Astrocyte (in vitro differentiated cells and primary cell): ENCODE results near the gene PTGS2. TPM values are rescaled to one million over a fixed set of nuclear protein-coding genes. Genes with fewer than 3 reads are reported as not detected.
A peak's percentile ranks its signal among the peaks of the same experiment; 100 is the strongest.

ENCODE experiments used
- DNase-seq: peaks from one replicate; pipeline ENCODE4 v3.0.0-alpha.2; 2010; ENCODE audit warnings: low read depth
- FAIRE-seq: peaks from 2 replicates; lab custom pipeline; 2011; peaks lifted over from hg19 to GRCh38; lab: Jason Lieb, UNC
- H2AFZ ChIP-seq: 2 replicates; pipeline ENCODE4 v1.6.0; 2012; ENCODE audit warnings: low read depth, low read length, inconsistent platforms
- H3K27ac ChIP-seq: 2 replicates; pipeline ENCODE4 v1.5.1; 2011; ENCODE audit warnings: low read depth, low read length, inconsistent platforms
- H3K27me3 ChIP-seq: 2 replicates; pipeline ENCODE4 v1.6.0; 2011; ENCODE audit warnings: low read length, inconsistent platforms; ENCODE audit not compliant: insufficient read depth
- H3K36me3 ChIP-seq: 2 replicates; pipeline ENCODE4 v1.5.1; 2011; ENCODE audit warnings: low read length, inconsistent platforms; ENCODE audit not compliant: insufficient read depth
- H3K4me1 ChIP-seq: 2 replicates; pipeline ENCODE4 v1.5.1; 2011; ENCODE audit warnings: low read length, inconsistent platforms; ENCODE audit not compliant: insufficient read depth
- H3K4me2 ChIP-seq: 2 replicates; pipeline ENCODE4 v1.6.0; 2012; ENCODE audit warnings: low read length, inconsistent platforms
- H3K4me3 ChIP-seq: 2 replicates; pipeline ENCODE4 v1.5.1; 2011; ENCODE audit warnings: low read depth, mild to moderate bottlenecking, low read length, inconsistent platforms; ENCODE audit not compliant: insufficient read depth
- H3K79me2 ChIP-seq: 2 replicates; pipeline ENCODE4 v1.6.0; 2012; ENCODE audit warnings: mild to moderate bottlenecking, low read length, inconsistent platforms; ENCODE audit not compliant: insufficient read depth
- H3K9ac ChIP-seq: 2 replicates; pipeline ENCODE4 v1.6.0; 2012; ENCODE audit warnings: mild to moderate bottlenecking, low read length, inconsistent platforms
- H3K9me3 ChIP-seq: 2 replicates; pipeline ENCODE4 v1.5.1; 2012; ENCODE audit warnings: low read depth, mild to moderate bottlenecking, low read length, inconsistent platforms; ENCODE audit not compliant: insufficient read depth
- H4K20me1 ChIP-seq: 2 replicates; pipeline ENCODE4 v1.6.0; 2012; ENCODE audit warnings: low read length, inconsistent platforms; ENCODE audit not compliant: insufficient read depth
- H3K27ac Mint-ChIP-seq: one replicate; pipeline ENCODE4 v1.8.0; 2021; ENCODE audit warnings: mild to moderate bottlenecking, mixed read lengths; ENCODE audit not compliant: unreplicated experiment
- H3K27me3 Mint-ChIP-seq: one replicate; pipeline ENCODE4 v1.8.0; 2021; ENCODE audit warnings: low read depth, mixed read lengths; ENCODE audit not compliant: unreplicated experiment
- H3K36me3 Mint-ChIP-seq: one replicate; pipeline ENCODE4 v1.8.0; 2021; ENCODE audit warnings: low read depth, mixed read lengths; ENCODE audit not compliant: unreplicated experiment
- H3K4me1 Mint-ChIP-seq: one replicate; pipeline ENCODE4 v1.8.0; 2021; ENCODE audit warnings: low read depth, mixed read lengths; ENCODE audit not compliant: unreplicated experiment
- H3K4me3 Mint-ChIP-seq: one replicate; pipeline ENCODE4 v1.8.0; 2021; ENCODE audit warnings: mild to moderate bottlenecking, moderate library complexity, mixed read lengths; ENCODE audit not compliant: unreplicated experiment
- H3K9me3 Mint-ChIP-seq: one replicate; pipeline ENCODE4 v1.8.0; 2021; ENCODE audit warnings: mild to moderate bottlenecking, mixed read lengths; ENCODE audit not compliant: unreplicated experiment
- EZH2 ChIP-seq: IDR thresholded peaks from 2 replicates; pipeline ENCODE4 v1.6.1; 2012; ENCODE audit warnings: mild to moderate bottlenecking, low read length, inconsistent platforms; ENCODE audit not compliant: insufficient read depth
- total RNA-seq: library from RNA; stranded (reverse); gene quantifications from 2 replicates; pipeline ENCODE4 v1.2.1, GENCODE V29; 2021
- TF ChIP-seq, protein P1 (sequence below): IDR thresholded peaks from 2 replicates; pipeline ENCODE4 v1.5.1; 2011; ENCODE audit warnings: low read depth, mild to moderate bottlenecking, inconsistent platforms, low read length, moderate library complexity; ENCODE audit not compliant: insufficient read depth

PTGS2 gene
- total RNA-seq, 1 donor from 2014 or later = 4.7 TPM

GRCh38 chr1:186662752-186663151 lies 17.5 kb downstream of the PTGS2 start:
- no peaks in the 10 kb centered on the region for H3K9me3 ChIP-seq
- Mint-ChIP-seq H3K9me3 (peaks cover 2% of the 10 kb centered on the region), H3K4me3 (no peak overlapping the region), H3K4me1 (no peaks in the 10 kb centered on the region), H3K36me3 (no peaks in the 10 kb centered on the region), H3K27ac (no peak overlapping the region), H3K27me3 (no peaks in the 10 kb centered on the region)
- TF ChIP-seq, protein P1, sequence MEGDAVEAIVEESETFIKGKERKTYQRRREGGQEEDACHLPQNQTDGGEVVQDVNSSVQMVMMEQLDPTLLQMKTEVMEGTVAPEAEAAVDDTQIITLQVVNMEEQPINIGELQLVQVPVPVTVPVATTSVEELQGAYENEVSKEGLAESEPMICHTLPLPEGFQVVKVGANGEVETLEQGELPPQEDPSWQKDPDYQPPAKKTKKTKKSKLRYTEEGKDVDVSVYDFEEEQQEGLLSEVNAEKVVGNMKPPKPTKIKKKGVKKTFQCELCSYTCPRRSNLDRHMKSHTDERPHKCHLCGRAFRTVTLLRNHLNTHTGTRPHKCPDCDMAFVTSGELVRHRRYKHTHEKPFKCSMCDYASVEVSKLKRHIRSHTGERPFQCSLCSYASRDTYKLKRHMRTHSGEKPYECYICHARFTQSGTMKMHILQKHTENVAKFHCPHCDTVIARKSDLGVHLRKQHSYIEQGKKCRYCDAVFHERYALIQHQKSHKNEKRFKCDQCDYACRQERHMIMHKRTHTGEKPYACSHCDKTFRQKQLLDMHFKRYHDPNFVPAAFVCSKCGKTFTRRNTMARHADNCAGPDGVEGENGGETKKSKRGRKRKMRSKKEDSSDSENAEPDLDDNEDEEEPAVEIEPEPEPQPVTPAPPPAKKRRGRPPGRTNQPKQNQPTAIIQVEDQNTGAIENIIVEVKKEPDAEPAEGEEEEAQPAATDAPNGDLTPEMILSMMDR = no peak
- TF ChIP-seq EZH2 = no peak
- H3K4me1 ChIP-seq = no peaks in the 10 kb centered on the region
- no peak overlapping the region for H2AFZ ChIP-seq
- H3K9ac ChIP-seq = no peak overlapping the region
- no peak overlapping the region for H3K4me2 ChIP-seq
- H3K27ac ChIP-seq = no peak overlapping the region
- FAIRE-seq (no peak), DNase-seq (peak; percentile 14)
- no peaks in the 10 kb centered on the region for H3K79me2 ChIP-seq
- no peaks in the 10 kb centered on the region for H4K20me1 ChIP-seq
- no peaks in the 10 kb centered on the region for H3K36me3 ChIP-seq
- H3K27me3 ChIP-seq = no peaks in the 10 kb centered on the region
- H3K4me3 ChIP-seq = no peak overlapping the region

DNA sequence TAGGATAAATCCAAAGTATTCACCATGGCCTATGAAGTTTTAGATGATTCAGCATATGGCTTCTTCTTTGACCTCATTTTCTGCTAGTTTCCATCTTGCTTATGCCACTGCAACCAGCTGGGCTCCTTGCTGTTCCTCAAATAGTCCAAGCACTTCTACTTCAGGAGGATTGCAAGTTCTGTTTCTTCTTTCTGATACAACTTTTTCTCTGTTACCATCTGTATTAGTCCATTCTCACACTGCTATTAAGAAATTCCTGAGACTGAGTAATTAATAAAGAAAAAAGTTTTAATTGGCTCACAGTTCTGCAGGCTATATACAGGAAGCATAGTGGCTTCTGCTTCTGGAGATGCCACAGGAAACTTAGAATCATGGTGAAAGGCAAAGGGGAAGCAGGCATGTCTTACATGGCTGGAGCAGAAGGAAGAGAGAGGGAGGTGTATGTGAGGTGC lies 20.3 kb downstream of the PTGS2 start:
- H2AFZ ChIP-seq = no peak overlapping the region
- Mint-ChIP-seq H3K36me3 (no peaks in the 10 kb centered on the region), H3K4me1 (no peaks in the 10 kb centered on the region), H3K27ac (no peak overlapping the region), H3K27me3 (no peaks in the 10 kb centered on the region), H3K4me3 (no peak overlapping the region), H3K9me3 (peaks cover 2% of the 10 kb centered on the region)
- H3K27ac ChIP-seq = no peak overlapping the region
- no peaks in the 10 kb centered on the region for H3K9me3 ChIP-seq
- H3K79me2 ChIP-seq = no peaks in the 10 kb centered on the region
- H3K36me3 ChIP-seq = no peaks in the 10 kb centered on the region
- no peaks in the 10 kb centered on the region for H4K20me1 ChIP-seq
- no peak overlapping the region for H3K9ac ChIP-seq
- H3K27me3 ChIP-seq = no peaks in the 10 kb centered on the region
- H3K4me1 ChIP-seq = no peaks in the 10 kb centered on the region
- FAIRE-seq (no peak), DNase-seq (no peak)
- TF ChIP-seq, protein P1 = no peak
- TF ChIP-seq EZH2 = no peak
- H3K4me3 ChIP-seq = no peak overlapping the region
- H3K4me2 ChIP-seq = no peak overlapping the region

- Histone ChIP-seq H3K4me3 (no peak overlapping the region), H3K9me3 (no peaks in the 10 kb centered on the region), H3K79me2 (no peaks in the 10 kb centered on the region), H3K4me2 (no peak overlapping the region), H3K9ac (no peak overlapping the region), H3K36me3 (no peaks in the 10 kb centered on the region), H3K27ac (no peak overlapping the region), H3K4me1 (no peaks in the 10 kb centered on the region), H2AFZ (no peak overlapping the region), H4K20me1 (no peaks in the 10 kb centered on the region), H3K27me3 (no peaks in the 10 kb centered on the region)
- Mint-ChIP-seq H3K9me3 (peaks cover 2% of the 10 kb centered on the region), H3K4me1 (no peaks in the 10 kb centered on the region), H3K4me3 (no peak overlapping the region), H3K27me3 (no peaks in the 10 kb centered on the region), H3K27ac (no peak overlapping the region), H3K36me3 (no peaks in the 10 kb centered on the region)
- no peak for FAIRE-seq
- no peak for DNase-seq
- no peak for TF ChIP-seq EZH2
- TF ChIP-seq, protein P1 = no peak
These were observed 21.2 kb downstream of the PTGS2 start for GRCh38 chr1:186658999-186659398.
